NCI-H82 (cell line): Measurements from ENCODE around the gene DBN1.
A peak's percentile ranks its signal among the peaks of the same experiment; 100 is the strongest.

Experiments
- DNase-seq: peaks from one replicate; lab custom pipeline; 2025; lab: John Stamatoyannopoulos, UW

Gene DBN1

DNA sequence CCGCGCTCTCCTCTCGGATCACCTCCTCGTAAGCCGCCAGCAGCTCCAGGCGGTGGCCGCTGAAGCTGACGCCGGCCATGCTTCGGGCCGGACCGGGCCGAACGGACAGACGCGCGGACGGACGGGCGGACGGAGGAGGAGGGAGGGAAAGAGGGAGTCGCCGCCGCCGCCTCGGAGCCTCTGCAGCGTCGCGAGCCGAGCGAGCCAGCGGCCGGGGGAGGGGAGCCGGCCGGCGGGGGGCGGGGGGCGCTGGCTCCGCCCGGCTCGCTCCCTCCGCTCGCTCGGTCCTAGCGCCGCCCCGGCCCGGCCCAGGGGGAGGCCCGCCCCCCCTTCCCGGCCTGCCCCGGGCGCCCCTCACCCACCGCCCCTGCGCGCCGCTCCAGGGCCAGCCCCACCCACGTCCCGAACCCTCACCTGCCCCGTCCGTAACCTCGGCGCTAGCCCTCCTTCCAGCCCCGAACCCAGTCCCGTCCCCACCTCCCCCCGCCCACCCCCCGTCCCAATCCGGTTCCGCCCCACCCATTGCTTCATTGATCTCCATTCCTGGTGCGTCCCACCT lies at the start of gene DBN1:
TSS of gene DBN1 (minus strand) at position 192 of the 559 bp plus-strand sequence. CDS start at position 79, 113 bp downstream.
- DNase-seq = peak; percentile 77

DNA sequence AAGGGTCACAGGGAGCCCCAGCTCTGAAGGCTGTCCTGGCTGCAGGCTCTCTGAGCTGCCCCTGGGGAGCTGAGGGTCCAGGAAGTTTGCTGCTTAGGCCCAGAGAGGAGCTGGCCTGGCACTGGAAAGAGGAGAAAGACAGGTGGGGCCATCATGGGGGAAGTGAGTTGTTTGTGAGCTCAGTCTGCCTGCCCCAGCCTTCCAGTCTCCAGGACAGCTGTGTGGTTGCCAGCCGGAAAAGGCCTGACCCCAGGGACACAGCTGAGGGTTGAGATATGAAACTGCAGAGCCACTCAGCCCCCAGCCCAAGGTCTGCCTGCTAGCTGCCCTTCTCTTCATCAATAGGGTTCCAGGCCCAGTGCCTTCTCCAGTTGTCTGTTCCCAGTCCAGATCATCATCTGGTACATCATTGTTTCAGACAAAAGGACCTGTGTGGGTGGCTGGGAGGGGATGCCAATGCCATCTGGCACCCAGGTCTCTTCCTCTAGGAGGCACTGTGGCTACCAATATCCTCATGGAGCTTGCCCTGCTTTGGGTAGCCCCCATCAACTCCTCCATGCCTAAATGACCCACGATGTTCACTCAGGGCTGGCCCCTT lies 47.6 kb upstream of the DBN1 start:
- DNase-seq = no peak

DNA sequence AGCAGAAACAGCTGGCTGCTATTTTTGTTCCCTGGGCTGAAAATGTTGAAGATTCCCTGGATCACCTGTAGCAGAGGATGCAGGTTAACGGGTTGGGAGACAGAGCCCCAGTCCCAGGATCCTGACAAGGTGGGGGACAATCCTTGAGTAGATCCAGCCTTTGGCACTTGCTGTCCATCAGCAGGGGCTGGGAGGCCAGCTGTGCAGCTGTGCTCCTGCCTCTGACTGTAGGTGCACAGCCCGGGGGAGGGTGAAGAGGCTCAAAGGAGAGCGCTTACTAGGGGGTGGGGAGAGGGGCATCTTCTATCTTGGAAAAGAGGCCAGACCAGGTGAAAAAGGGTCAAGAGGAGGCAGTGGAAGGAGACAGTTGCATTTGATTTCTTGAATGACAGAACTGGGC lies 46.8 kb upstream of the DBN1 start:
- DNase-seq = no peak

DNA sequence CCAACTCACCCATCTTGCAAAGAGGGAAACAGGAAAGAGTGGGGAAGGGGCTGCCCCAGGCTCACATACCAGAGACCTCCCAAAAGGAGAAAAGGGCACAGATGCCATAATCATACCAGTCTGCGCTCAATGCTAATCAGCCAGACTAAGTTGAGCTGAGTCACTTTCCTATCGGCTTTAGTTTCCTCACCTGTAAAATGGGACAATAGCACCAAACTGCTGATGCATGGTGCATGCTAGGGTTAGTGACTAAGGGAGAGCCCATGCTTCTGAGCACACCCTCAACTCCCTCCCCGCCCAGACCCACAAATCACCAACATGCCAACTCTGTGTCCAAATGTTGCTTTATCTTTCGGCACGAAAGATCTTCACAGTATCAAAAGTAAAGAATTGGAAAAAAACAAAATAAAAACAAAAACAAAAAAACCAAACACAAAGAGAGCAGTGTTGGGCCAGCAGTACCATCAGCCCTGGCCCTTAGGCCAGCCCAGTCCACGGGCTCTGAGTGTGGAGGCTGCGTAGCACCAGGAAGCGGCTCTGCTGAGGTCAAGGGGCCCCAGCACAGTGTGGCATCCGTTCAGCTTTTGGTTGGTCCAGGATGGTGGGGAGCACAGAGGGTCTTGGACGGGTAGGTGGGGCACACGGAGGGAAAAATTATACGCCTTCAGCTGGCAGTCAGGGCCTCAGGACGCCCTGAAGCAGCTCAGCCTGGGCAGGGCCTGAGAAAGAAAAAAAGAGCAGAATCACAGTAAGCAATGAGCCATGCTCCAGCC lies 46.2 kb upstream of the DBN1 start:
- no peak for DNase-seq

DNA sequence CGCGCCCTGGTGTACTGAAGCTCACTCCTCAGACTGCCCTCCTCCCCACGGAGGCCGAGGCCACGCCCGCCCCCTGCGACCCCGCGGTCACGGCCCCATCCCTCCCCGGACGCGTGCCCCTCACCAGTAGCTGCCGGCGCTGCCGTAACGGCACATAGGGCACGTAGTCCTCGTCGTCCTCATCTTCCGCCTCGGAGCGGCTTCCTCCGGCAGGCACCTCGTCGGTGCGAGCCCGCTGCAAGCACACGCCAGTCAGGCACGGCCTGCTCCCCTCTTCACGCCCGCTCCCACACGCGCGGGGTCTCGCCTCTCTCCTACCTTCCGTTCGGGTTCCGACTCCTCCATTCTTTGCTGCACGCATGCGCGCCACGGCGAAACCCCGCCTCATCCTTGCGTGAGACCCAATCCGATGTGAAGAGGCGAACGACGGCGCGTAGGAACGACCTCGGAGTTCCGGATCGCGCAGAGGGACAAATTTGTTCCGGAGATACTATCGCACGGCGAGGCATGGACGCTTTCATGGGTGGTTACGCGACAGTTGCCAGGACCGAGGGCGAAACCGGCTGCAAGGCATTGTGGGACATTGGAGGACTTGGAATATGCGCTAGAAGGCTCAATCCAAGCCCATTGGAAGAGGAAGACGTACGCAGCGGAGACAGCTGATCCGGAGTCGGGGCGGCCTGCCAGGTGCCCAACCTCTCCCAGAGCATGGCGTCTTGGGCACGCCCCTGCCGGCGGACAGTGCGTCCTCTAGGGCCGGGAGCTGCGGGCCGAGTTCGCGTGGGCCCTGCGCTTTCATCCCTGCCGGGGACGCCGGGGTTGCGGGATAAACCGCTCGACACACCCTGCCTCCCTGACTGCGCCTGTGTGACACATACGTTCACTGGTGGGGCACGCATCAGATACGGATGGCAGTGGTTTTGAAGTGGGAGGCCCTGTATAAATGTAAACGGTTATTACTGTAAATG lies 43.5 kb upstream of the DBN1 start, which contains the start of gene DDX41:
TSS of gene DDX41 (minus strand) at position 361 of the 968 bp plus-strand sequence. CDS start at position 345, 16 bp downstream.
- DNase-seq = peak; percentile 98

DNA sequence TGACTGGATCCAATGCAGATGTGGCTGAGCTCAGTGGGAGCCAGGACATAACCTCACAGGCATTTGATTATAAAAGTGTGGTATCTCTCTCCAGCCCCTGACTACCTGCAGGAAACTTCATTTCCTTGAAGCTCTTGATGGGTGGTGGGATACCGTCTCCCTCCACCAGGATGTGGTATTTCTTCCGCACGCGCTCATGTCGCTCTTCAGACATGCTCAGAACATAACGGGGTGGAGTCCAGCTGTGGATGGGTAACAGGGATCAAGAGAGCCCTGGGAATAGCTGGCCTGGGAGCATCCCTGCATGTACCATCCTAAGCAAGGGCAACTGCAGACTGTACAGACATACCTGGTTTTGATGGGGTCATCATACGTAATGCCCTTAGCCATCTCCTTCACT lies 42.1 kb upstream of the DBN1 start:
- no peak for DNase-seq

DNA sequence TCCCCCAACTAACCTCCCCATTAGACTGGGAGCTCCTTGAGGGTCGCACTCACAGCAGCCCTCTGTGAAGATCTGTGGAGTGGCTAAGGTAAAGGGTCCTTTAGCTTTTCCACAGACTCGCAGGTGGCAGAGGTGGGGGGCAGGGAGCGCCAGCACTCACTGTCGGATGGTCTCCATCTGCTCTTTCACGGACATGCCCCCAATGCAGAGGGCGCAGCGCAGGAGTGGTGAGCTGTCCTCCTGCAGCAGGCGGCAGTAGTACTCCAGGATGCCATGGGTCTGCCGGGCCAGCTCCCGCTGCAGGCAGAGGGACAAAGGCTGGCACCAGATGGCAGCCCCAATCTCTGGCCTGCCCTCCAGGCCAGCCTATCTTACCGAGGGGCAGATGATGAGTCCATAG lies 41.1 kb upstream of the DBN1 start:
- DNase-seq = no peak

DNA sequence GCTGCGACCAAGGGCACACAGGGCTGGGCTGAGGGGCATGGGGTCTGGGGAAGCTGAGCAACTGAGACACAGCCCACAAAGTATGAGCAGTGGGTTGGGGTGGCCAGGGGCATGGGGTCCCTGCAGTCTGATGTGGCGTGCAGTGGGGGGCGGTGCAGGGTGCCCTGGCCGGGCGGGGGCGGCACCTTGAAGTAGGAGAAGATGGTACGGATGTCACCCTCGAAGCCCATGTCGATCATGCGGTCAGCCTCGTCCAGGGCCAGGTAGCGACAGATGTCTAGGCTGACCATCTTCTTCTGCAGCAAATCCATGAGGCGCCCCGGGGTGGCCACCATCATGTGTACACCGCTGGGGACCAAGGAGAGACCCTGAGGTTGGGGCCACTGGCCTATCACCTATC lies 40.1 kb upstream of the DBN1 start:
- DNase-seq = no peak

DNA sequence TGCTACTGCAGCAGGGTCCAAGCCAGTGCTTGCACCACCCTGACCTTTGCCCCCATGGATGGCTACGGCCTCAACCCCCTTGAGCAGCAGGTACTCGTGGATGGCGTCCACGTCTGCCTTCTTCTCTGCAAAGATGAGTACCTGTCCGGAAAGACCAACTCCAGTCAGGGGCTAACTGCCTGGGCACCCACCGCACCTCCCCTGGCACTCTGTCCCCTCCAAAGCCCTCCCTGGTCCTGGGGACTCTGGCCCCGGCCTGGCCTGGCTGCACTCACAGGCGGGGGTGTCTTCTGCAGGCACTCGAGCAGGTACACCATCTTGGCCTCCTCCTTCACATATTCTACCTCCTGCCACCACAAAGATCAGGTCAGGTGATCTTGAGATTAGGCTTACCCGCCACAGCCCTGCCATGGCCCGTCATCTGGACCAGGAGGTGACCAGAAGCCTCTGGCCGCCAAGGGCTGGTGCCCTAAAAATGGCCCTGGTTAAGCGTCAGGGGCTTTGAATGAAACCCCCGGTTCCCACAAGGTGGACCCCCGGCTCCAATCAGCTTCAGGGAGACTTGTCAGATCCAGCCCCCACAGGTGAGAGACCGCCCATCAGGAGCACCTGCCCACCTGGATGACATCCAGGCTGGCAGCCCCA lies 39.4 kb upstream of the DBN1 start:
- DNase-seq = no peak

DNA sequence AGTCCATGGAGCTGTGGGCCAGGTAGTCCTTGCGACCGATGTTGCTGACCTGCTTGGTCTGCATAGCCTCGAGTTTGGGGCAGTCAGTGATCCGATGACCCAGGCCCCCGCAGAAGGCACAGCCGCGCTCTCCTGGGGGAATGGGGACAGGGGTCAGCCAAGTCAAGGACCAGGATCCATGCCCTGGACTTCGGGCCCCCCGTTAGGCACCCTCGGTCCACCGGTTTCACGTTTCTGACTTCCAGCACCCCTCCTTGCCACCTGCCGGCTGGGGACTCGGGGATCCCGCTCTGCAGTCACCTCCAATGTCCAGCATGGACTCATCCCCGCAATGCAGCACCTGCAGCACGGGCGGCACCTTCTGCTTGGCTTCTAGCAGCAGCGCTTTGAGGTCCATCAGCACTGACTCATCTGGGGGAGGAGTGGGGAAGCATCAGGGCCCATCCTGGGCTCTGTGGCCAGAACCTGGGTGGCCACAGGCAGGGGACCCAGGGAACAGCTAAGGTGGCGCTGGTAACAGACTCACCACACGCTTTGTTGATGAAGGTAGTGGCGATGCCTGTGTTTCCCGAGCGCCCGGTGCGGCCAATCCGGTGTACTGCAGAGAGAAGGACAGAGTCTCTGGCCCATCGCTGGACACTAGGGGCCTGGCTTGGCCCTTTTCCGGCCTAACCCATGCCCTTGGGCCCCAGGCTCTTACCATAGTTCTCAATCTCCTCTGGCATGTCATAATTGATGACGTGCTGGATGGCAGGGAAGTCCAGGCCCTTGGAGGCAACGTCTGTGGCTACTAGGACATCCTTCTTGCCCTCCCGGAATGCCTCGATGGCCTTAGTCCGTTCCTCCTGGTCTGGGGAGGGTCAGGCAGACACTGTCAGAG lies 38.6 kb upstream of the DBN1 start:
- DNase-seq = no peak

DNA sequence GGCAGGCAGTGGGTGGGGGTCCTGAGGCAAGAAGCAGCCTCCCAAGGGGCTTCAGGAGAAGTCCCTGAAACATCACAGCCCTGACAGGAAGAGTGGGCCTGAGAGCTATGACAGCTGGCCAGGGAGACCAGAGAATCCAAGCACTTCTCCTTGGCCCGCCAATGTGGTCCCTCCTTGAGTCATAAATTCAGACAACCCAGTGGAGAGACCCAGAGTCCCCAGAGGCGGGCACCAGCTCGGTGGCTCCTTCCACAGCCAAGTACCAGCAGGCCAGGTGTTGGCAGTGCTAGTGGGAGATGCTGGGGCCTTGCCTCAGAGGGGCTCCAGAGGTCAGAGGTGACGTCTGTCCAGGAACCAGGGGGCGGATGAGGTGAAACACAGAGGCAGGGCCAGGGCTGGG lies 37.7 kb upstream of the DBN1 start:
- DNase-seq = no peak

DNA sequence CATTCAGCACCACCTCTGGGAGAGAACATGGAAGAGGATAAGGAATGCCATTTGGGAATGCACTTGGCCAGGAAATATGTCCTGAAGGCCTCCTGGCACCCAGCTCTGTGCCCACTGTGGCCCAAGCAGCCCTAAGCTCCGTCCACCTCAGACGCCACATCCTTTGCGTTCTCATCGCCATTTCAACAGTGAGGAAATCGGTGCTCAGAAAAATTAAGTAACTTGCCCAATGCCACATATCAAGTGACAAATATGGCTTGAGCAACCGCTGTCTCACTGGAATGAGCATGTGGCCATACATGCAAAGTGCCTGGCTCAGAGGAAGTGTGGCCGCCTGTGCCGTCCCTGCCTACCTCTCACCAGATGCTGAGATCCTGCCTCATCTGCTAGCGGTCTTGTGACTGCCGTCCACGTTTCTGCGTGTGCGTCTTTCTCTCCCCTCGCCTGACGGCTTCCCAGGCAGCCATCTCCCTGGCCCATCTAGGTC lies 37.2 kb upstream of the DBN1 start:
- no peak for DNase-seq

DNA sequence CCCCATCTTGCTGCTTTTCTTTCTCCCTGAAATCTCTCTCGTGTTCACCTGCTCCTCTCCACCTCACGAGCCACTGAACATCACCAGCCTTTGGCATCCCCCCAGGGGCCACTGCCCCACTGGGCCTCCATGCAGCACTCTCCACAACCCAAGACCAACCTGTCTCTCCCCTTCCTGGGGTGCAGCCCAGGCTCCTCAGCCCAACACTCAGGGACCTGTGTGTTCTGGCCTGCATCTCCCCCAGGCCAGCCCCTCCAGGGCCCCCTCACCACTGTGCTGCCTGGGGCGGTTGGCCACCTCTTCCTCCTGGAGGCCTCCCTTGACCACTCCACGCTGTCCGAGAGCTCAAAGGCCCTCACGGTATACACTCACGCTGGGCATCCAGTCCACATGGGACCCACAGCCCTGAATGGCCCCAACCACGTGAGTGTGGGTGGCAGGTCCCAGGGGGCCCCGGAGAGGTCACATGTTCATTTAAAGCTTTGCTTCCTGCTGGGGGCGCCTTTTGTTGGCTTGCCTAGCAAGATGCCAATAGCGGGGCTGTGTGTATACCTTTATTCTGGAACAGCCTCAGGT lies 36.6 kb upstream of the DBN1 start:
- DNase-seq = peak; percentile 14

DNA sequence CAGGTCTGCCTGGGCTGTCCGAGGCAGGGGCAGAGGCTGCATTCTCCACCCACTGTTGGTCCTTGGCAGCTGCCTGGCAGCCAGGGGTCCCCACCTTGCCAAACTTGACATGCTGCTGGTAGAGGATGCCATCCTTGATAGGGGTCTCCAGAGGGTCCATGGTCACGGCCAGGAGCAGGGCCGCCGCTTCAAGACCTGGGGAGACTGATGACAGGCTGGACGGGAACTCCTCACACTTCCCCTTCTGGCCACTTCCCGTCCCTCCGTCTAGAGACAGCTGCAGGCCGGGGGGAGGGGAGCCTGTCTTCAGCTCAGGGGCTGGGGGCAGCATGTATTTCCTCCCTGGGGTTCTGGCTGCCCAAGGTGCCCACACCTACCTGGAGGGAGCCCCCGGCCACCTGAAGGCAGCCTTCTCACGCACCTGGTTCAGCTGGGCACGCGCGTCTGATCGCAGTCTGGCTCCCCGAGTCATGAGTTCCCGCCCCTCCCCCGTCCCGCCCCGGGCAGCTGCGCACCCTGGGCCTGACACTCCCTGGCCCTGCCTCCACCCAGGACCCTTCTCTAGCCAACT lies 36.0 kb upstream of the DBN1 start, which contains the start of gene DOK3:
TSS of gene DOK3 (minus strand) at position 446 of the 571 bp plus-strand sequence. CDS start at position 160, 286 bp downstream.
- no peak for DNase-seq

DNA sequence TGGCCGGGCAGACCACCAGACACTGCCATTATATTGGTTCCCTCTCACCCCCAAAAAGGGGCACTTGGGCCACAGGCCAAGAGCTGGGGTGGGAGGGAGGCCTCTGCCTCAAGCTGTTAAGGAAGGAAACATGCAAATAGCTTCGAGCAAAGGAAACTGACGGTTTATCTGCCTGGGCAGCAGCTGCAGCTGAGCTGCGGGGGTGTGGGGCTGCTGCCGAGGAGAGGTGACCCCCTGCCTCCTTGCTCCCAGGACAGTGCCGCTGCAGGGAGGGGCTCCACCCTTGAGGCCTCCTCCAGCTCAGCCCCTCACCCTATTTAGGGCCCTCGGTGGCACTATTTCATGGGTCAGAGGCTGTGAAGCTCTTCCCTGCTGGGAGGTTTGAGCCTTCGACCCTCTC lies 35.4 kb upstream of the DBN1 start:
- no peak for DNase-seq

DNA sequence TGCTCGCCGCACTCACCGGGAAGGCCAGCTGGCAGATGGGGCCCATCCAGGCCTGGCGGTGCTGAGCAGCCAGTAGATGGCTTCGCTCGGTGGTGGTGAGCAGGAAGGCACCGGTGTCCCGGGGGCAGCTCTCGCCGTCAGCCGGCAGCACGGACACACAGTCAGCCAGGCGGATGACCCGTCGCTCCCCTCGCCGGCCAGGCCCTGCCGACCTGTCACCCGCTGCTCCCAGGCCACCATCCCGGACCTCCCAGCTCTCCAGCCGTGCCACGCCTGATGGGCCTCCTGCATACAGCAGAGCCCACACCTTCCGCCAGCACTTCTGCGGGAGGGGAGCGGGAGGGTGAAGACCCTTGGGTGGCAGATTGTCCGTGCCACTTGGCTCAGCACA lies 34.8 kb upstream of the DBN1 start:
- DNase-seq = no peak

DNA sequence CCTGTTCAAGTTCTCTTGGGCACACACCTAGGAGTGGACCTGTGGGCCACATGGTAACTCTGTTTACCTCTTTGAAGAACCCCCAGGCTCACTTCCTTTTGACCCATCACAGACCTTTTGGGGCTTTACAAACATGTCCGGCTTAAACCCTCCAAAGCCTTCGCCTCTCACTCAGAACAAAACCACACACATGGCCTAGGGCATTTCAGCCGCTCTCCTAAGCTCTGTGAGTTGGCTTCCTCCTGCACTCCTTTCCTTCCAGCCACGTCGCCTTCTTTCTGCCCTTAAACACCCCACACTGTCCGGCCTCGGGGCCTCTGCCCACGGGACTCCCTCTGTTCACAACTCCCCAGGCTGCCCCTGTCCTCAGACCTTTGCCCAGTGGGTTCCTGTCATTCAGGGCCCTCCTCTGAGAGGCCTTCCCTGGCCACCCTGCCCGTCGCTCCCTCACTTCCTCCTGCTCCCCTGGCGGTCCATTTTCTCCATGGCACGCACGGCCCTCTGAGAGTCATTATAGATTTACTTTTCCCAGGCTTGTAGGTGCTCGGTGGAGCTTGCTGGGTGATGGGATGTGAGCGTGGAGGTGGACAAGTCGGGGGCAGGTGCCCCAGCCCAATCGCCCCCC lies 34.3 kb upstream of the DBN1 start:
- DNase-seq = no peak

DNA sequence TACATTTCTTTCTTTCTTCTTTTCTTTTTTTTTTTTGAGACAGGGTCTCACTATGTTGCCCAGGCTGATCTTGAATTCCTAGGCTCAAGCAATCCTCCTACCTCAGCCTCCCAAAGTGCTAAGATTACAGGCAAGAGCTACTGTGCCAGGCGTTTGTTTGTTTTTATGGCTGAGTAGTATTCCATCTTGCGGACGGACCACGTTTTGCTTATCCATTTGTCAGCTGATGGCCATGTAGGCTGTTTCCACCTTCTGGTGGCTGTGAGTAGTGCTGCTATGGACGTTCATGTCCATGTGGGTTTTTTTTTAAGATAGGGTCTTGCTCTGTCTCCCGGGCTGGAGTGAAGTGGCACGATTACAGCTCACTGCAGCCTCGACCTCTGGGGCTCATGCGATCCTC lies 33.7 kb upstream of the DBN1 start:
- DNase-seq = peak; percentile 26

DNA sequence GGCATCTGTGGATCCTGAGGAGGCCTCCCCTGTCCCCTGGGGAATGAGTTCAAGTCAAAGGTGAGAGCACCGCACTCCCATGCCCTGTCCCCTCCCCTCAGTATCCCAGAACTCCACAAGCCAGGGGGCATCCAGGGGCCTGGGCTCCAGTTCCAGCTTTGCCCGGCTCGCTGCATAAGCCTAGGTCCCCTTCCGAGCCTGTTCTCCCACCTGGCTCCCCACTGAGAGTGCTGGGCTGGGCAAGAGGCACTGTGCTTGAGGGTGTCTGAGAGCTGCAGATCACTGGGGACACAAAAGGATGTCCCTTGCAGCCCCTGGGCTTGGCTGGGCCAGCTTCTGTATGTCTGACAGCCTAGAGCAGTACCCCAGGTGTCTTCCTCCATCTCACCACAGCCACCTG lies 31.6 kb upstream of the DBN1 start:
- no peak for DNase-seq
